ENCODE results near the gene MORN1.

DNA sequence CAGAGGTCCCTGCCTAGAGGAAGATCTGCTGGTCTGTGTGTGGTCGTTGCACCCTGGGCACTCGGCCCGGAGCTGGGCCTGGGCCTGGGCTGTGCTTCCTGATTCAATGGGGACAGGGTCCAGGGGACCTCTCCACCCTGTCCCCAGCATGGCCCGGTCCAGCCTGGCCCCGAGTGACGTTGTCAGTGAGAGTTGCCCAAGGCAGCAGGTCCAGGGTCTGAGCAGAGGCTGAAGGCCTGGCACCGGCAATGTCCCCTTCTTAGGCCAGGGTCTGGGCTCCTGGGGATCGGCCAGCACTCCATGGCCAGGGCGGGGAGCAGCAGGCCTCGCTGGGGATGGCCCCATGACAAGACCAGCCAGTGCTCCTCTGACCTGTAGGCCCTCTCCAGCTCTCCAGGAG lies 36.6 kb upstream of the MORN1 start:
- TF ChIP-seq, protein P1, sequence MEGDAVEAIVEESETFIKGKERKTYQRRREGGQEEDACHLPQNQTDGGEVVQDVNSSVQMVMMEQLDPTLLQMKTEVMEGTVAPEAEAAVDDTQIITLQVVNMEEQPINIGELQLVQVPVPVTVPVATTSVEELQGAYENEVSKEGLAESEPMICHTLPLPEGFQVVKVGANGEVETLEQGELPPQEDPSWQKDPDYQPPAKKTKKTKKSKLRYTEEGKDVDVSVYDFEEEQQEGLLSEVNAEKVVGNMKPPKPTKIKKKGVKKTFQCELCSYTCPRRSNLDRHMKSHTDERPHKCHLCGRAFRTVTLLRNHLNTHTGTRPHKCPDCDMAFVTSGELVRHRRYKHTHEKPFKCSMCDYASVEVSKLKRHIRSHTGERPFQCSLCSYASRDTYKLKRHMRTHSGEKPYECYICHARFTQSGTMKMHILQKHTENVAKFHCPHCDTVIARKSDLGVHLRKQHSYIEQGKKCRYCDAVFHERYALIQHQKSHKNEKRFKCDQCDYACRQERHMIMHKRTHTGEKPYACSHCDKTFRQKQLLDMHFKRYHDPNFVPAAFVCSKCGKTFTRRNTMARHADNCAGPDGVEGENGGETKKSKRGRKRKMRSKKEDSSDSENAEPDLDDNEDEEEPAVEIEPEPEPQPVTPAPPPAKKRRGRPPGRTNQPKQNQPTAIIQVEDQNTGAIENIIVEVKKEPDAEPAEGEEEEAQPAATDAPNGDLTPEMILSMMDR (IDR thresholded peaks at IDR 0.05; ENCODE audit: low read depth, low read length, poor library complexity, severe bottlenecking): no peak
- TF ChIP-seq EZH2phosphoT487 (IDR thresholded peaks at IDR 0.05; ENCODE audit: borderline replicate concordance, low read length): no peak
